ENCODE measurements around the gene SUN2. TPM values are rescaled to one million over a fixed set of nuclear protein-coding genes. Genes with fewer than 3 reads are reported as not detected.

SUN2 gene
- total and polyA plus RNA-seq, 8 donors, result 44.8 to 99.2 (median 76.4) TPM

DNA sequence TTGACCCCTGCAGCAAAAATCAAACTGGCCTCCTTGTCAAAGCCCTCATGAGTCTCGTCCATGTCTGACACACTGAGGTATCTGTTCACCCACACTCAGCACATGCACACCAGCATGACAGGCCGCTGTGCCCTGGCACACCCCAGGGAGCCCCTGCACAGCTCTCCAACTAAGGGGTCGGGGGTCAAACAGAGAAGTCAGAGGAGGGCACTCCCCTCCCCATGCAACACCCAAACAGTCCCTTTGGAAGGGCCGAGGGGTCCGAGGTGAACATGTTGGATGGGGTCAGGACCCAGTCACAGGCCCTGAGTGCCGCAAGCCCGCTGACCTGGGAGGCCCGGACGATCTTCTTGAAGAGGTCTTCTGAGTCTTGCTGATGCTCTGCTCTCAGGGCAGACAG, 14.6 kb downstream of the SUN2 start:
- H3K9me3 ChIP-seq, result no peaks in the 10 kb centered on the region
- H3K4me3 ChIP-seq, result no peak overlapping the region
- peaks cover 24 to 99% (median 66%) of the 10 kb centered on the region in 3 donors for H3K36me3 ChIP-seq
- ATAC-seq (no peak), DNase-seq (peak in 1 of 6 donors; percentile 57), FAIRE-seq (no peak)
- TF ChIP-seq, protein P1, sequence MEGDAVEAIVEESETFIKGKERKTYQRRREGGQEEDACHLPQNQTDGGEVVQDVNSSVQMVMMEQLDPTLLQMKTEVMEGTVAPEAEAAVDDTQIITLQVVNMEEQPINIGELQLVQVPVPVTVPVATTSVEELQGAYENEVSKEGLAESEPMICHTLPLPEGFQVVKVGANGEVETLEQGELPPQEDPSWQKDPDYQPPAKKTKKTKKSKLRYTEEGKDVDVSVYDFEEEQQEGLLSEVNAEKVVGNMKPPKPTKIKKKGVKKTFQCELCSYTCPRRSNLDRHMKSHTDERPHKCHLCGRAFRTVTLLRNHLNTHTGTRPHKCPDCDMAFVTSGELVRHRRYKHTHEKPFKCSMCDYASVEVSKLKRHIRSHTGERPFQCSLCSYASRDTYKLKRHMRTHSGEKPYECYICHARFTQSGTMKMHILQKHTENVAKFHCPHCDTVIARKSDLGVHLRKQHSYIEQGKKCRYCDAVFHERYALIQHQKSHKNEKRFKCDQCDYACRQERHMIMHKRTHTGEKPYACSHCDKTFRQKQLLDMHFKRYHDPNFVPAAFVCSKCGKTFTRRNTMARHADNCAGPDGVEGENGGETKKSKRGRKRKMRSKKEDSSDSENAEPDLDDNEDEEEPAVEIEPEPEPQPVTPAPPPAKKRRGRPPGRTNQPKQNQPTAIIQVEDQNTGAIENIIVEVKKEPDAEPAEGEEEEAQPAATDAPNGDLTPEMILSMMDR (IDR thresholded peaks at IDR 0.05), result no peak
- H3K27ac ChIP-seq, result no peak overlapping the region
- intact Hi-C loops (cut with DNase I), result no loop called here
- no peaks in the 10 kb centered on the region for H3K4me1 ChIP-seq
- WGBS, 2 donors, result 94 to 96% methylated on average over 9 of the region's 9 CpGs
- no peaks in the 10 kb centered on the region for H3K27me3 ChIP-seq

DNA sequence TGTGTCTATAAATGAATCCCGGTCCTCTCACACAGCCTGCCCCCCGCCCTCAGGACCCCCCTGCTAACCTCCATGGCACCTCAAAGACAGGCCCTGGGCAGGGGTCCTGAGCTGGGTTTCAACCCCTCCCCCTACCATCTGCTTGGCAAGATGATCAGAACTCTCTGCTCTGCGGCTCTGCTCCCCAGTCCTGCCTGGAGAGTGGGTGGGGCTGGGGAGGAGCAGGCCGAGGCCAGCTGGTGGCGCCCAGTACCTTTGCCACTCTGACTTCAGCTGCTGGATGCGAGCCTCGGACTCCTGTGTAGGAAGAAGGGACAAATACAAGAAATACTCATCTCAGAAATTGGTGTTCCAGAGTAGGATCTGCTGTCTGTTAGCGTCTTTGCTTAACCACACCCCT, 15.0 kb downstream of the SUN2 start:
- Histone ChIP-seq H3K27me3 (no peaks in the 10 kb centered on the region), H3K9me3 (no peaks in the 10 kb centered on the region), H3K27ac (no peak overlapping the region), H3K36me3 (peaks cover 24 to 100% (median 65%) of the 10 kb centered on the region in 3 donors), H3K4me1 (no peaks in the 10 kb centered on the region), H3K4me3 (no peak overlapping the region)
- FAIRE-seq, result no peak
- ATAC-seq, result no peak
- intact Hi-C loops (cut with DNase I), result no loop called here
- peak in 1 of 6 donors; percentile 38 for DNase-seq
- TF ChIP-seq, protein P1 (IDR thresholded peaks at IDR 0.05), result no peak
- 88 to 91% methylated on average over 8 of the region's 8 CpGs for WGBS, 2 donors

DNA sequence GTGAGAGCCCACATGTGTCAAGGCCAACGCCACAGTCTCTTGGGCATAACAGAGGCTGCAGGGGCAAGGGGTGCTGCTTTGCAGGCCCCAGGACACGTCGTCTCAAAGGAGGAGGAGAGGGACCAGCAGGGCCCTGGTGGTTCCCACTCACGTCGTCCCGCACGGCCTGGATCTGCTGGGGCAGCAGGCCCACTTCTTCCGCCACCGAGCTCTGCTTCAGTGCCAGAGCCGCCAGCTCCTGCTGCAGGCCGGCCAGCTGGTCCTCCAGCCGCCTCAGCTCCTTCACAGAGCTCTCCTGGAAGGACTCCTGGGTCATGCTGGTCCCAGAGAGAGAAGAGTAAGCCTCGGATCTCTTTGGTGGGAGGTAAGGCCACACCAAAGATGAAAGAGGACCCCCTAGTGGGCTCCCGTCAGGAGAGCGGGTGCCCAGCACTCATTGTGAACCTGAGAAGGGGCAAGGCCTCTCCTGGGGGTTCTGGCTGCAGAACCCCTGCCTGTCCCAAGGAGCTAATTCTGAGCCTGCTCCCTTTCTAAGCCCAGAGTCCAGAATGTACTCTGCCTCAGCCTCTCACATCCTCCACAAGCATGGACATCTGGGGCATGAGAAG, 15.6 kb downstream of the SUN2 start:
- intact Hi-C loops (cut with DNase I), result no loop called here
- Histone ChIP-seq H3K4me3 (no peak overlapping the region), H3K9me3 (no peaks in the 10 kb centered on the region), H3K27me3 (no peaks in the 10 kb centered on the region), H3K4me1 (no peaks in the 10 kb centered on the region), H3K27ac (no peak overlapping the region), H3K36me3 (peaks cover 24 to 100% (median 60%) of the 10 kb centered on the region in 3 donors)
- FAIRE-seq, result no peak
- ATAC-seq, result no peak
- peak in 1 of 6 donors; percentile 76 for DNase-seq
- TF ChIP-seq, protein P1 (IDR thresholded peaks at IDR 0.05), result no peak
- WGBS, 2 donors, result 92 to 94% methylated on average over 15 of the region's 15 CpGs

DNA sequence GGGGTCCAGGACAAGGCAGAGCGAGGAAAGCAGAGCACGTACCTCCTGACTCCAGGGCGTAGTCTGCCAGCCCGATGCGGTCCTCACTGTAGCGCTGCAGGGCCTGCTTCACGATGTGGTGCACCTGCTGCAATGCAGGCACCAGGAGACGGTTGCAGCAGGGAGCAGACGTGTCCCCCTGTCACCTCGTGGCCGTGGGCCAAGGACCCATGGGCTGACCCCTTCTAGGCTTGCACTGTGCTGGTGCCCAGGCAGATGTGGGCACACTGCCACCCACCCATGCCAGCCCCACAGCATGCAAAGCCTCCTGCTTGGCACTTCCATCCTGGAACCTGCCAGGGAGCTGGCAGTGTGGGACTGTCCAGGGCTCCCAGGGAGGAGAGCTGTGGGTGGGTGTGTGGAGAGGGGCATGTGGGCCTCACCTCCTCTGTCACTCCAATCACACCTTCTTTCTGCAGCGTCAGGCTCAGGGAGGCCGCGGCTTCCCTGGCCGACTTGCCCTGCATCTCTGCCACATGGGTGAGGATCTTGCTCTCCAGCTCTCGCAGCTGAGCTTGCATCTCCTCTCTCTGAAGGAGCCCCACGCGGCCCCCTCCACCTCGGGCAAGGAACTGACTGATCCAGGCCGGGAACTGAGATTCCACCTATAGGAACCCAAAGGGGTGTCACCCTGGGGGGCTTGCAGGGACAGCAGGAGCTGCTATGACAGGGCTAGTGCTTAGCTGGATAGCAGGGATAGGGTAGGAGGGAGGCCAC, 16.3 kb downstream of the SUN2 start:
- H3K4me1 ChIP-seq, result peaks cover 2 to 7% (median 4%) of the 10 kb centered on the region in 3 donors
- peak in 2 of 6 donors; percentile 53 to 82 for DNase-seq
- 91 to 93% methylated on average over 20 of the region's 20 CpGs for WGBS, 2 donors
- no peak for ATAC-seq
- intact Hi-C loops (cut with DNase I), result no loop called here
- H3K36me3 ChIP-seq, result peaks cover 20 to 94% (median 59%) of the 10 kb centered on the region in 3 donors
- no peak overlapping the region for H3K27ac ChIP-seq
- no peak for FAIRE-seq
- TF ChIP-seq, protein P1 (IDR thresholded peaks at IDR 0.05), result no peak
- H3K4me3 ChIP-seq, result no peak overlapping the region
- no peaks in the 10 kb centered on the region for H3K27me3 ChIP-seq
- no peaks in the 10 kb centered on the region for H3K9me3 ChIP-seq

Measured in pancreas (tissue), 10 donors.